ENCODE data around the gene MAPK8IP2.

The MAPK8IP2 gene

DNA sequence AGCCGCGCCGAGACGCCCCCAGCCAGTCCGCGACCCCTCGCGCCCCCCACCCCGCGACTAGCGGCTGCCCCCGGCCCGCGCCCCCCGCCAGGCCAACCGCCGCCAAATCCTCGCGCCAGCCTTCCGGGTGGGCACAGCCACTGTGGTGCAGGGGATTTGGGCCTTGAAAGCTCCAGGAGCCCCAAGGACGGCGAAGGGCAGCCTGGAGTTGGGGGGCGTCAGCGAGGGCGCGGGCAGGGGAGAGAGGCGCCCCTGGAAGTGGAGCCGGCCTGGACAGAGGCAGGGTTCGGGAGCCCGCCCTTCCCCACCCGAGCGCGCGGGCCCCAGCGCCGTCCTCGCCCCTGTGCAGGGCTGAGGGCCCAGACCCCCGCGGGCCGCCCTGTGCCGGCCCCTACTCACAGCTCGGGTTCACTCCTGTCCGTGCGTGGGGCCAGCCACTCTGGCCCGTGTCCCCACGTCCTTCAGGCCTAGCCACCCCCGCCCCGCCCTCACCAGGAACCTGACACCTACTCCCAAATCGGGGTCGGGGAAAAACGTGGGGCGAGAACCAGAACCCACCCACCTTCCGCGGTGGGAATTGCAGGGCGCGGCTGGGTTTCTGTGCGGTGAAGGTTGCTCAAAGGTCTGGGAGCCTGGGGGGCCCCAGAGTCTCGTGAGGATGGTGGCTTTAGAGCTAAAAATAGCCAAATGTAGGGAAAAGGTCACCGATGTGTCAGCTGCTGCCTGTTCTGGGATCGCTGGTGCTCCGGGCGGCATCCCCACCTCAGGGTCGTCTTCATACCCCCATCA is 22.4 kb upstream of the MAPK8IP2 start, which contains the start of gene CPT1B:
Gene CPT1B, minus strand, starts transcription at position 441 of the 789 bp plus-strand sequence. CDS start 512 bp downstream, outside the sequence.
- Histone ChIP-seq H3K36me3 (ENCODE audit: control insufficient read depth, insufficient read depth, low read length) (no peaks in the 10 kb centered on the region), H3K4me3 (ENCODE audit: low read length) (no peak within 1 kb of the TSS), H3K9ac (ENCODE audit: low read length) (no peak within 1 kb of the TSS), H3K27me3 (ENCODE audit: control insufficient read depth, insufficient read depth, low read length) (peaks cover 7% of the 10 kb centered on the region), H3K4me1 (ENCODE audit: control insufficient read depth, insufficient read depth, low read length) (peaks cover 10% of the 10 kb centered on the region), H3K9me3 (ENCODE audit: control insufficient read depth, low read length) (no peaks in the 10 kb centered on the region)

GRCh38 chr22:50578776-50579310 is 21.8 kb upstream of the MAPK8IP2 start:
- Histone ChIP-seq H3K4me3 (ENCODE audit: low read length) (no peak overlapping the region), H3K4me1 (ENCODE audit: control insufficient read depth, insufficient read depth, low read length) (peaks cover 16% of the 10 kb centered on the region), H3K9ac (ENCODE audit: low read length) (no peak overlapping the region), H3K27me3 (ENCODE audit: control insufficient read depth, insufficient read depth, low read length) (peaks cover 7% of the 10 kb centered on the region), H3K36me3 (ENCODE audit: control insufficient read depth, insufficient read depth, low read length) (no peaks in the 10 kb centered on the region), H3K9me3 (ENCODE audit: control insufficient read depth, low read length) (no peaks in the 10 kb centered on the region)

- peaks cover 7% of the 10 kb centered on the region for H3K27me3 ChIP-seq (ENCODE audit: control insufficient read depth, insufficient read depth, low read length)
- no peaks in the 10 kb centered on the region for H3K9me3 ChIP-seq (ENCODE audit: control insufficient read depth, low read length)
- H3K4me1 ChIP-seq (ENCODE audit: control insufficient read depth, insufficient read depth, low read length) = peaks cover 17% of the 10 kb centered on the region
- H3K36me3 ChIP-seq (ENCODE audit: control insufficient read depth, insufficient read depth, low read length) = no peaks in the 10 kb centered on the region
- H3K4me3 ChIP-seq (ENCODE audit: low read length) = no peak overlapping the region
- no peak overlapping the region for H3K9ac ChIP-seq (ENCODE audit: low read length)
These were observed 20.8 kb upstream of the MAPK8IP2 start for GRCh38 chr22:50579752-50580151.

- Histone ChIP-seq H3K9me3 (ENCODE audit: control insufficient read depth, low read length) (no peaks in the 10 kb centered on the region), H3K4me1 (ENCODE audit: control insufficient read depth, insufficient read depth, low read length) (peaks cover 17% of the 10 kb centered on the region), H3K4me3 (ENCODE audit: low read length) (no peak overlapping the region)
These were observed 19.3 kb upstream of the MAPK8IP2 start for GRCh38 chr22:50581031-50581949.

DNA sequence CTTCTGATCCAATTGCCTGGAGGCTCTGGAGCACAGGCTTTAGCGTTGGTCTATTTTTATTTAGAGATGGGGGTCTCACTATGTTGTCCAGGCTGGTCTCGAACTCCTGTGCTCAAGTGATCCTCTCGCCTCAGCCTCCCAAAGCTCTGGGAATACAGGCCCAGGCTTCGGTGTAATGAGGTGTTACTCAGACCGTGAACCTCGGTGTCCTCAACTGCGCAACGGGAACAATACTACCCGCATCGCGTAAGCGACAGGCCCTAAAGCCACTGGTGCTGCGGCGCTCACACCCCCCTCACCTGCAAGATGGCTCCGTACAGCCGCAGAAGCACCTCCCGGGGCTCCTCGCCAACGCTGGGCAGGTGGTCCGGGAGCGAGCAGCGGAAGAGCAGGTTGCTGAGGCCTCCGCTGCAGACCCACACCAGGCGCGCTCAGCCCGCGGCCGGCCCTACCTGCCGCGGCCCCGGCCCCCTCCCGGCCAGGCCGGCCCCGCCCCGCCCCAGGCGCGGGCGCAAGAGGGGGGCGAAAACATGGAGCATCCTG is 18.6 kb upstream of the MAPK8IP2 start:
- Histone ChIP-seq H3K4me3 (ENCODE audit: low read length) (peak overlapping the region; percentile 45), H3K9me3 (ENCODE audit: control insufficient read depth, low read length) (no peaks in the 10 kb centered on the region), H3K4me1 (ENCODE audit: control insufficient read depth, insufficient read depth, low read length) (peaks cover 17% of the 10 kb centered on the region), H3K9ac (ENCODE audit: low read length) (peak overlapping the region; percentile 98), H3K27me3 (ENCODE audit: control insufficient read depth, insufficient read depth, low read length) (peaks cover 7% of the 10 kb centered on the region), H3K36me3 (ENCODE audit: control insufficient read depth, insufficient read depth, low read length) (no peaks in the 10 kb centered on the region)

More at GRCh38 chr22:50581031-50581949, 19.3 kb upstream of the MAPK8IP2 start:
- Histone ChIP-seq H3K9ac (ENCODE audit: low read length) (peak overlapping the region; percentile 98), H3K36me3 (ENCODE audit: control insufficient read depth, insufficient read depth, low read length) (no peaks in the 10 kb centered on the region), H3K27me3 (ENCODE audit: control insufficient read depth, insufficient read depth, low read length) (peaks cover 7% of the 10 kb centered on the region)

- Histone ChIP-seq H3K9ac (ENCODE audit: low read length) (peak within 1 kb of the TSS; percentile 98), H3K4me3 (ENCODE audit: low read length) (peak within 1 kb of the TSS; percentile 45), H3K36me3 (ENCODE audit: control insufficient read depth, insufficient read depth, low read length) (no peaks in the 10 kb centered on the region), H3K4me1 (ENCODE audit: control insufficient read depth, insufficient read depth, low read length) (peaks cover 17% of the 10 kb centered on the region), H3K27me3 (ENCODE audit: control insufficient read depth, insufficient read depth, low read length) (peaks cover 3% of the 10 kb centered on the region), H3K9me3 (ENCODE audit: control insufficient read depth, low read length) (no peaks in the 10 kb centered on the region)
These were observed 17.9 kb upstream of the MAPK8IP2 start, which contains the start of gene CHKB for GRCh38 chr22:50582493-50583293. TSS of gene CHKB (minus strand) at chr22:50582849. CDS start at chr22:50582781, 68 bp downstream.

- Histone ChIP-seq H3K9ac (ENCODE audit: low read length) (peak overlapping the region; percentile 98), H3K27me3 (ENCODE audit: control insufficient read depth, insufficient read depth, low read length) (no peaks in the 10 kb centered on the region), H3K36me3 (ENCODE audit: control insufficient read depth, insufficient read depth, low read length) (no peaks in the 10 kb centered on the region), H3K4me1 (ENCODE audit: control insufficient read depth, insufficient read depth, low read length) (peaks cover 13% of the 10 kb centered on the region), H3K9me3 (ENCODE audit: control insufficient read depth, low read length) (no peaks in the 10 kb centered on the region), H3K4me3 (ENCODE audit: low read length) (peak overlapping the region; percentile 42)
These were observed 17.2 kb upstream of the MAPK8IP2 start for GRCh38 chr22:50583294-50583861.

GRCh38 chr22:50584106-50585096 is 16.2 kb upstream of the MAPK8IP2 start:
- no peaks in the 10 kb centered on the region for H3K27me3 ChIP-seq (ENCODE audit: control insufficient read depth, insufficient read depth, low read length)
- H3K9me3 ChIP-seq (ENCODE audit: control insufficient read depth, low read length) = no peaks in the 10 kb centered on the region
- H3K36me3 ChIP-seq (ENCODE audit: control insufficient read depth, insufficient read depth, low read length) = no peaks in the 10 kb centered on the region
- H3K4me3 ChIP-seq (ENCODE audit: low read length) = no peak overlapping the region
- H3K9ac ChIP-seq (ENCODE audit: low read length) = no peak overlapping the region
- H3K4me1 ChIP-seq (ENCODE audit: control insufficient read depth, insufficient read depth, low read length) = peaks cover 6% of the 10 kb centered on the region

DNA sequence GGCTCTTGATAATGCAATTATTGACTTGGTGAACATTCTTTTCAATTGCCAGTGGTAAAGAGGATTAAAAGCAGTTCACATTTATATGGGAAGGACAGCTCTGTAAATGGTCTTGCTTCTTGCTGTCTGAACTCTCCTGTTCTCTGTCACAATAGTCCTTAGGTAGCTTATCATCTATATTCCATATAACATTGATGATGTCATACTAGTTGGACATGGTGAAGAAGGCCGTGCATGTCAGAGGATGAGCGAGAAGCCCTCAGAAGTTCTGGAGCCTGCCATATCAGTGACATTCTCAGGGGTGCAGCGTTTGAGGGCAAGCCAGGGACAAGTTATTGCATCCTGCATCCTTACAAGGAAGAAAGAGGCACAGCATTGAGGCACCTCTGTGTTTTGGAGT is 15.4 kb upstream of the MAPK8IP2 start:
- H3K4me1 ChIP-seq (ENCODE audit: control insufficient read depth, insufficient read depth, low read length) = peaks cover 6% of the 10 kb centered on the region
- no peaks in the 10 kb centered on the region for H3K9me3 ChIP-seq (ENCODE audit: control insufficient read depth, low read length)
- H3K4me3 ChIP-seq (ENCODE audit: low read length) = no peak overlapping the region
- H3K27me3 ChIP-seq (ENCODE audit: control insufficient read depth, insufficient read depth, low read length) = no peaks in the 10 kb centered on the region
- no peaks in the 10 kb centered on the region for H3K36me3 ChIP-seq (ENCODE audit: control insufficient read depth, insufficient read depth, low read length)
- H3K9ac ChIP-seq (ENCODE audit: low read length) = no peak overlapping the region

DNA sequence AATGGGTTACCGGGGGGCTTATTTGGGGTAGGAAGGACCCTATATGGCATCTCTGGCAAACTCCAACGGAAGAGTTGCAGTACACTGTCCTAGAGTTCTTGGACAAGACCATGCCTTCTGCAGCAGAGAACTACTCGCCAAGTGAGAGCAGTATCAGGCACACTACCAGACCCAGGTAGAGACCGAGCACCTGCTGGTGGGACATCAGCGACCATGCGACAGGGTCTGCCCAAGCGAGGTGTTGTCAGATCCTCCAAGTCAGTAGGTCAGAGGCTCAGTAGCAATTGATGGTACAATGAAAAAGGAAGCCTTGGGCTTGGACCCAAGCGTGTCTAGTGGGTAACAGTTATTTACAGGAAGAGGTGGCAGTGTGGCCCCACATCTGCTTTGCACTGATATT is 14.8 kb upstream of the MAPK8IP2 start:
- no peaks in the 10 kb centered on the region for H3K27me3 ChIP-seq (ENCODE audit: control insufficient read depth, insufficient read depth, low read length)

More for the DNA sequence above, 14.8 kb upstream of the MAPK8IP2 start:
- H3K4me3 ChIP-seq (ENCODE audit: low read length) = no peak overlapping the region
- no peaks in the 10 kb centered on the region for H3K36me3 ChIP-seq (ENCODE audit: control insufficient read depth, insufficient read depth, low read length)
- H3K4me1 ChIP-seq (ENCODE audit: control insufficient read depth, insufficient read depth, low read length) = peaks cover 6% of the 10 kb centered on the region
- H3K9me3 ChIP-seq (ENCODE audit: control insufficient read depth, low read length) = no peaks in the 10 kb centered on the region
- no peak overlapping the region for H3K9ac ChIP-seq (ENCODE audit: low read length)
